ENCODE measurements around the gene MAG.

DNA sequence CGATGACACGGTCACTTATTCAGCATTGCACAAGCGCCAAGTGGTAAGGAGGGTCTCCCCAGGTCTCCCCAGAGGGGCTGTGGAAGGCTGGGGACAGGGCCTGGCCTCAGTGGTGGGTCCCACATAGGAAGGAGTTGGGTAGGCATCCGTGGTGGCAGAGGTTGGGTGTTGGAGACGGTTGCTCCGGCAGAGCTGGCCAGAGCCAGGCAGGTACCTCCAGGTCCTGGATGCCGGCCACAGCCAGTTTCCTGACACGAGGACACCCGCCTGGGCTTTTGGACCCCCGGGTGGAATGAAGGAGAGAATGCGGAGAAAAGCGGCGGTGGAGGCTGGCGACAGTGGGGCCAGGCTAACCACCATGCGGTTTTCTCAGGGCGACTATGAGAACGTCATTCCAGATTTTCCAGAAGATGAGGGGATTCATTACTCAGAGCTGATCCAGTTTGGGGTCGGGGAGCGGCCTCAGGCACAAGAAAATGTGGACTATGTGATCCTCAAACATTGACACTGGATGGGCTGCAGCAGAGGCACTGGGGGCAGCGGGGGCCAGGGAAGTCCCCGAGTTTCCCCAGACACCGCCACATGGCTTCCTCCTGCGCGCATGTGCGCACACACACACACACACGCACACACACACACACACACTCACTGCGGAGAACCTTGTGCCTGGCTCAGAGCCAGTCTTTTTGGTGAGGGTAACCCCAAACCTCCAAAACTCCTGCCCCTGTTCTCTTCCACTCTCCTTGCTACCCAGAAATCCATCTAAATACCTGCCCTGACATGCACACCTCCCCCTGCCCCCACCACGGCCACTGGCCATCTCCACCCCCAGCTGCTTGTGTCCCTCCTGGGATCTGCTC lies 54.5 kb downstream of the MAG start:
- TF ChIP-seq, protein P1, sequence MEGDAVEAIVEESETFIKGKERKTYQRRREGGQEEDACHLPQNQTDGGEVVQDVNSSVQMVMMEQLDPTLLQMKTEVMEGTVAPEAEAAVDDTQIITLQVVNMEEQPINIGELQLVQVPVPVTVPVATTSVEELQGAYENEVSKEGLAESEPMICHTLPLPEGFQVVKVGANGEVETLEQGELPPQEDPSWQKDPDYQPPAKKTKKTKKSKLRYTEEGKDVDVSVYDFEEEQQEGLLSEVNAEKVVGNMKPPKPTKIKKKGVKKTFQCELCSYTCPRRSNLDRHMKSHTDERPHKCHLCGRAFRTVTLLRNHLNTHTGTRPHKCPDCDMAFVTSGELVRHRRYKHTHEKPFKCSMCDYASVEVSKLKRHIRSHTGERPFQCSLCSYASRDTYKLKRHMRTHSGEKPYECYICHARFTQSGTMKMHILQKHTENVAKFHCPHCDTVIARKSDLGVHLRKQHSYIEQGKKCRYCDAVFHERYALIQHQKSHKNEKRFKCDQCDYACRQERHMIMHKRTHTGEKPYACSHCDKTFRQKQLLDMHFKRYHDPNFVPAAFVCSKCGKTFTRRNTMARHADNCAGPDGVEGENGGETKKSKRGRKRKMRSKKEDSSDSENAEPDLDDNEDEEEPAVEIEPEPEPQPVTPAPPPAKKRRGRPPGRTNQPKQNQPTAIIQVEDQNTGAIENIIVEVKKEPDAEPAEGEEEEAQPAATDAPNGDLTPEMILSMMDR (IDR thresholded peaks at IDR 0.05) = no peak
- TF ChIP-seq POLR2A (IDR thresholded peaks at IDR 0.05) (no peak), POLR2AphosphoS5 (IDR thresholded peaks at IDR 0.05) (no peak)

All from breast epithelium (tissue), 3 donors.